ENCODE measurements around the gene MS4A10.
A peak's percentile ranks its signal among the peaks of the same experiment; 100 is the strongest.

Gene MS4A10

GRCh38 chr11:60831501-60832079 lies 46.5 kb downstream of the MS4A10 start:
- DNase-seq: no peak

- DNase-seq: no peak
Measured at GRCh38 chr11:60834742-60835533, 49.8 kb downstream of the MS4A10 start.

- no peak for DNase-seq
Measured at GRCh38 chr11:60835534-60835846, 50.4 kb downstream of the MS4A10 start.

GRCh38 chr11:60836866-60837515 lies 51.9 kb downstream of the MS4A10 start:
- no peak for DNase-seq

GRCh38 chr11:60838132-60838531 lies 53.0 kb downstream of the MS4A10 start:
- DNase-seq: no peak

- no peak for DNase-seq
Measured at GRCh38 chr11:60840470-60841430, 55.6 kb downstream of the MS4A10 start.

- DNase-seq: peak; percentile 91
Measured at GRCh38 chr11:60841797-60842667, 56.9 kb downstream of the MS4A10 start, which contains the start of gene CCDC86. Gene CCDC86, plus strand, starts transcription at chr11:60842113. Its CDS starts 12 bp downstream, at chr11:60842125.

- no peak for DNase-seq
Measured at GRCh38 chr11:60842668-60843600, 57.8 kb downstream of the MS4A10 start.

- DNase-seq: no peak
Measured at GRCh38 chr11:60844045-60844869, 59.1 kb downstream of the MS4A10 start.

GRCh38 chr11:60844870-60845221 lies 59.7 kb downstream of the MS4A10 start:
- no peak for DNase-seq

GRCh38 chr11:60845338-60845737 lies 60.2 kb downstream of the MS4A10 start:
- DNase-seq: no peak

GRCh38 chr11:60847281-60847680 lies 62.1 kb downstream of the MS4A10 start:
- no peak for DNase-seq

- no peak for DNase-seq
Measured at GRCh38 chr11:60847896-60848295, 62.8 kb downstream of the MS4A10 start.

GRCh38 chr11:60848714-60849151 lies 63.6 kb downstream of the MS4A10 start:
- no peak for DNase-seq

- DNase-seq: no peak
Measured at GRCh38 chr11:60849641-60850520, 64.7 kb downstream of the MS4A10 start.
